B cell (primary cell): ENCODE measurements around the gene CCDC178. TPM values are rescaled to one million over a fixed set of nuclear protein-coding genes. Genes with fewer than 3 reads are reported as not detected.

Experiments
- ATAC-seq: fragments of 200-7000 bp; cut with Tn5 transposase; one replicate; pipeline ENCODE4 v1.10.0; 2021; ENCODE audit warnings: low read depth, mild to moderate bottlenecking, moderate number of reproducible peaks, moderate library complexity
- CTCF ChIA-PET: fragments of 350-600 bp; sonication (Branson Sonifier 250); formaldehyde crosslinking; loops from one replicate; lab custom pipeline; 2021; ENCODE audit warnings: antibody characterized with exemption, inconsistent platforms; lab: Charles Lee
- POLR2A ChIA-PET: fragments of 350-600 bp; sonication (Branson Sonifier 250); formaldehyde crosslinking; loops from one replicate; lab custom pipeline; 2021; ENCODE audit warnings: antibody characterized with exemption; lab: Charles Lee
- DNase-seq: peaks from one replicate; pipeline ENCODE4 v3.0.0; 2013
- H2AFZ ChIP-seq: 2 replicates; pipeline ENCODE4 v1.6.1; 2012; ENCODE audit warnings: mild to moderate bottlenecking, low read depth, low read length; ENCODE audit not compliant: insufficient read depth, poor library complexity, severe bottlenecking
- H3K27ac ChIP-seq, 2 donors: 1 replicate in 1 of 2; 2 replicates in 1 of 2; pipeline ENCODE4 v1.5.1; 2012 to 2013; ENCODE audit warnings: low read length in 2 of 2, mild to moderate bottlenecking in 2 of 2, moderate library complexity in 1 of 2
- H3K27me3 ChIP-seq, 4 experiments: fragments of 200-600 bp in 1 of 4; sonication (generic) in 1 of 4; replicated peaks in 1 of 4; 1 replicate in 2 of 4; 2 replicates in 2 of 4; pipeline versions ENCODE4 v1.6.1 to v1.7.0; 2013 to 2016; ENCODE audit warnings: low read length in 3 of 4, mild to moderate bottlenecking in 2 of 4, mixed read lengths in 1 of 4, moderate library complexity in 1 of 4; ENCODE audit not compliant: insufficient read depth in 4 of 4, control insufficient read depth in 3 of 4; ENCODE audit errors: control extremely low read depth in 1 of 4
- H3K36me3 ChIP-seq, 2 experiments: replicated peaks in 1 of 2; 1 replicate in 1 of 2; 2 replicates in 1 of 2; pipeline versions ENCODE4 v1.6.1 to v1.7.1; 2013; ENCODE audit warnings: low read length in 1 of 2; ENCODE audit not compliant: insufficient read depth in 2 of 2, control insufficient read depth in 1 of 2; ENCODE audit errors: control extremely low read depth in 1 of 2, extremely low read depth in 1 of 2
- H3K4me1 ChIP-seq, 2 donors: fragments of 200-600 bp in 1 of 2; sonication (generic) in 1 of 2; 1 replicate in 1 of 2; 2 replicates in 1 of 2; pipeline versions ENCODE4 v1.5.1 to v1.6.1; 2013 to 2017; ENCODE audit warnings: low read length in 2 of 2; ENCODE audit not compliant: control insufficient read depth in 2 of 2, insufficient read depth in 2 of 2
- H3K4me2 ChIP-seq: replicated peaks from 2 replicates; pipeline ENCODE3; 2012; ENCODE audit warnings: mild to moderate bottlenecking, low read depth, low read length; ENCODE audit not compliant: poor library complexity, severe bottlenecking
- H3K4me3 ChIP-seq, 5 experiments: fragments of 200-600 bp in 1 of 5; sonication (generic) in 1 of 5; 1 replicate in 3 of 5; 2 replicates in 2 of 5; pipeline versions ENCODE4 v1.5.1 to v1.7.0; 2011 to 2016; ENCODE audit warnings: low read length in 4 of 5, mild to moderate bottlenecking in 4 of 5, low read depth in 2 of 5, control low read depth in 1 of 5, moderate library complexity in 1 of 5; ENCODE audit not compliant: insufficient read depth in 1 of 5; ENCODE audit errors: control extremely low read depth in 1 of 5, extremely low read depth in 1 of 5
- H3K79me2 ChIP-seq: fragments of 200-600 bp; sonication (generic); one replicate; pipeline ENCODE4 v1.6.0; 2016; ENCODE audit warnings: low read length; ENCODE audit not compliant: control insufficient read depth, insufficient read depth
- H3K9ac ChIP-seq: fragments of 200-600 bp; sonication (generic); 2 replicates; pipeline ENCODE4 v1.6.1; 2017; ENCODE audit warnings: mild to moderate bottlenecking, low read length, moderate library complexity
- H3K9me3 ChIP-seq, 3 donors: one replicate each; pipeline versions ENCODE4 v1.6.1 to v1.7.1; 2013; ENCODE audit warnings: low read length in 2 of 3; ENCODE audit not compliant: control insufficient read depth in 2 of 3, insufficient read depth in 1 of 3; ENCODE audit errors: control extremely low read depth in 1 of 3
- H4K20me1 ChIP-seq: 2 replicates; pipeline ENCODE4 v1.6.0; 2012; ENCODE audit warnings: mild to moderate bottlenecking, low read length; ENCODE audit not compliant: insufficient read depth, control insufficient read depth, poor library complexity, severe bottlenecking
- H3K27ac Mint-ChIP-seq: one replicate; pipeline ENCODE4 v1.8.0; 2021; ENCODE audit warnings: mixed read lengths
- H3K27me3 Mint-ChIP-seq: one replicate; pipeline ENCODE4 v1.8.0; 2021; ENCODE audit warnings: mixed read lengths
- H3K4me1 Mint-ChIP-seq: one replicate; pipeline ENCODE4 v1.8.0; 2021; ENCODE audit warnings: mixed read lengths
- H3K4me3 Mint-ChIP-seq: one replicate; pipeline ENCODE4 v1.8.0; 2021; ENCODE audit warnings: mixed read lengths
- H3K9me3 Mint-ChIP-seq: one replicate; pipeline ENCODE4 v1.8.0; 2022; ENCODE audit warnings: mixed read lengths; ENCODE audit not compliant: insufficient read depth
- EZH2 ChIP-seq: IDR thresholded peaks from 2 replicates; pipeline ENCODE4 v1.6.1; 2012; ENCODE audit warnings: borderline replicate concordance, low read depth, mild to moderate bottlenecking, moderate library complexity, low read length; ENCODE audit not compliant: insufficient read depth, poor library complexity, severe bottlenecking
- WGBS: methylation state at CpG from one replicate; pipeline ENCODE4 v1.1.5; 2013; ENCODE audit warnings: missing lambda C conversion rate; ENCODE audit not compliant: insufficient coverage; 5-methylcytosine and 5-hydroxymethylcytosine counted together
- intact Hi-C: fragments of 100-400 bp; cut with micrococcal nuclease; formaldehyde crosslinking; loops from one replicate; pipeline ENCODE4 v1.10.0; 2022
- polyA plus RNA-seq: library from polyadenylated mRNA; depleted of rRNA; stranded (reverse); fragments of >200 nt; gene quantifications from 2 replicates; pipeline ENCODE4 v1.2.3, GENCODE V29; 2012
- total RNA-seq, 2 donors: library from RNA; stranded (reverse); fragments of 120-200 nt in 1 of 2; gene quantifications; 1 replicate in 1 of 2; 2 replicates in 1 of 2; pipeline versions ENCODE4 v1.2.3 to v1.2.4, GENCODE V29; 2013 to 2022
- TF ChIP-seq, protein P1 (sequence below): fragments of 200-600 bp; IDR thresholded peaks from one replicate; pipeline ENCODE4 v1.8.0; 2022; ENCODE audit warnings: antibody characterized with exemption, mild to moderate bottlenecking

Gene CCDC178
- total and polyA plus RNA-seq, 2 donors (not counting 1 experiment from before 2014, with no cell fraction given): not detected

DNA sequence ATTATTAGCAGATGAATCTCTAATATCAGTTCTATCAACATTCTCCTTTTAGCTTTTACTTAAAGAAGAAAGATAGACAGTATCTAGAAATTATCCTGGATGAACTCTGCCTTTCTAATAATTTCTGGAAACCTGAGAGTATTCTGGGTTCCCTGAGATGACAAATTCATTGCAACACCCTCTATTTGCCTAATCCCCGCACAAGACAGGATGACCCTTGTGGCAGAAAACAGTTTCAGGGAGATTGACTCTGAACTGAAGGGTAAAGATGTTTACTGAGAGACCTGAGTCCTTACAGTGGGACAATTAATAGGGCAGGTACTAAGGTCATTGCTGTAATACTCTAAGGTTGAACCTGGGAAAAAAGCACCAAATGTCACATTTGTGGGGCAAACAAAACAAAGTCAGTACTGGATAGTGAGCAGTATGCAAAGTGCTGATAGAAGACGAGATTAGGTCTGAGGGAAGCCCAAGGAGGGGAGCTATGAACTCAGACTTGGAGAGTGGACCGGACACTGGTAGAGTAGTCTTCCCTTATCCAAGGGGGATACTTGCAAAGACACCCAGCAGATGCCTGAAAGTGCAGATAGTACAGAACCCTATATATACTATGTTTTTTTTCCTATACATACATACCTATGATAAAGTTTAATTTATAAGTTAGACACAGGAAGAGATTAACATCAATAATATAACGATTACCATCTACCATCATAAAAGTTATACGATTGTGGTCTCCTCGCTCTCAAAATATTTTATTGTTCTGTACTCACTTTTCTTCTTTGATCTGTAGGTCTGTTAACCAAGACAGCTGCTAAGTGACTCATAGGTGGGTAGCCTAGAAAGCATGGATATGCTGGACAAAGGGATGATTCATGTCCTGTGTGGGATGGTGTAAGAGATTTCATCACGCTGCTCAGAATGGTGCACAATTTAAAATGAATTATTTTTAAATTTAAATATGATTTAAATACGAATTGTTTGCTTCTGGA is 519.4 kb downstream of the CCDC178 start:
- no peak overlapping the region for H2AFZ ChIP-seq
- POLR2A ChIA-PET: no interaction called here
- no peak overlapping the region for H3K9ac ChIP-seq
- H3K27ac ChIP-seq: no peak overlapping the region
- peaks cover 38 to 43% of the 10 kb centered on the region in 2 donors for H3K4me1 ChIP-seq
- peaks cover 0 to 4% (median 1%) of the 10 kb centered on the region in 4 experiments for H3K27me3 ChIP-seq
- H3K9me3 Mint-ChIP-seq: no peaks in the 10 kb centered on the region
- H3K79me2 ChIP-seq: peaks cover 20% of the 10 kb centered on the region
- no peak overlapping the region for H3K27ac Mint-ChIP-seq
- WGBS: 83% methylated on average over 1 of the region's 8 CpGs
- no peaks in the 10 kb centered on the region for H3K36me3 ChIP-seq
- TF ChIP-seq EZH2: no peak
- TF ChIP-seq, protein P1, sequence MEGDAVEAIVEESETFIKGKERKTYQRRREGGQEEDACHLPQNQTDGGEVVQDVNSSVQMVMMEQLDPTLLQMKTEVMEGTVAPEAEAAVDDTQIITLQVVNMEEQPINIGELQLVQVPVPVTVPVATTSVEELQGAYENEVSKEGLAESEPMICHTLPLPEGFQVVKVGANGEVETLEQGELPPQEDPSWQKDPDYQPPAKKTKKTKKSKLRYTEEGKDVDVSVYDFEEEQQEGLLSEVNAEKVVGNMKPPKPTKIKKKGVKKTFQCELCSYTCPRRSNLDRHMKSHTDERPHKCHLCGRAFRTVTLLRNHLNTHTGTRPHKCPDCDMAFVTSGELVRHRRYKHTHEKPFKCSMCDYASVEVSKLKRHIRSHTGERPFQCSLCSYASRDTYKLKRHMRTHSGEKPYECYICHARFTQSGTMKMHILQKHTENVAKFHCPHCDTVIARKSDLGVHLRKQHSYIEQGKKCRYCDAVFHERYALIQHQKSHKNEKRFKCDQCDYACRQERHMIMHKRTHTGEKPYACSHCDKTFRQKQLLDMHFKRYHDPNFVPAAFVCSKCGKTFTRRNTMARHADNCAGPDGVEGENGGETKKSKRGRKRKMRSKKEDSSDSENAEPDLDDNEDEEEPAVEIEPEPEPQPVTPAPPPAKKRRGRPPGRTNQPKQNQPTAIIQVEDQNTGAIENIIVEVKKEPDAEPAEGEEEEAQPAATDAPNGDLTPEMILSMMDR: no peak
- no peaks in the 10 kb centered on the region for H3K27me3 Mint-ChIP-seq
- no peaks in the 10 kb centered on the region for H4K20me1 ChIP-seq
- intact Hi-C loops: loop anchor here (1.0 kb wide), 1 partner anchor 207 kb away; no protein-coding TSS in a partner anchor
- CTCF ChIA-PET: interaction anchor here (0.9 to 4.6 kb wide), 7 partner anchors 26 to 344 kb away, joined by 3 to 65 read pairs (median 3); no protein-coding TSS in a partner anchor
- no peak overlapping the region for H3K4me2 ChIP-seq
- H3K4me3 Mint-ChIP-seq: no peak overlapping the region
- H3K4me1 Mint-ChIP-seq: peaks cover 38% of the 10 kb centered on the region
- H3K9me3 ChIP-seq: no peaks in the 10 kb centered on the region
- DNase-seq (no peak), ATAC-seq (no peak)
- H3K4me3 ChIP-seq: no peak overlapping the region
